Endothelial cell of umbilical vein (primary cell): ENCODE results near the gene AHRR. TPM values are rescaled to one million over a fixed set of nuclear protein-coding genes. Genes with fewer than 3 reads are reported as not detected.

Source experiments
- BruUV-seq: library from RNA; stranded (reverse); fragments of 400-500 nt; replicated peaks from 2 replicates; lab custom pipeline; 2021; lab: Mats Ljungman, UMichigan
- CTCF ChIA-PET: fragments of 300-600, 350-600 bp; sonication (Branson Sonifier 250); formaldehyde crosslinking; loops from one replicate; lab custom pipeline; 2021; ENCODE audit warnings: antibody characterized with exemption, inconsistent platforms; lab: Charles Lee
- POLR2A ChIA-PET: fragments of 300-600, 350-600 bp; sonication (Branson Sonifier 250); formaldehyde crosslinking; loops from one replicate; lab custom pipeline; 2021; ENCODE audit warnings: antibody characterized with exemption, inconsistent platforms; lab: Charles Lee
- DNase-seq: peaks from one replicate; pipeline ENCODE4 v3.0.0-alpha.2; 2011; ENCODE audit warnings: low read depth, low spot score
- FAIRE-seq: peaks from 2 replicates; lab custom pipeline; 2011; peaks lifted over from hg19 to GRCh38; lab: Jason Lieb, UNC
- H2AFZ ChIP-seq: 2 replicates; pipeline ENCODE4 v1.6.0; 2012; ENCODE audit warnings: low read depth, low read length, control low read depth, inconsistent platforms
- H3K27ac ChIP-seq: 2 replicates; pipeline ENCODE4 v1.5.1; 2011; ENCODE audit warnings: low read depth, mild to moderate bottlenecking, control low read depth, low read length, moderate library complexity; ENCODE audit not compliant: insufficient read depth
- H3K27me3 ChIP-seq, 2 experiments: 2 replicates each; pipeline versions ENCODE4 v1.6.0 to v1.6.1; 2011; ENCODE audit warnings: low read length in 2 of 2, mixed read lengths in 1 of 2; ENCODE audit not compliant: control insufficient read depth in 2 of 2, insufficient read depth in 2 of 2
- H3K36me3 ChIP-seq, 2 experiments: 2 replicates in 1 of 2; 3 replicates in 1 of 2; pipeline ENCODE4 v1.5.1; 2011; ENCODE audit warnings: low read length in 2 of 2, mild to moderate bottlenecking in 1 of 2, moderate library complexity in 1 of 2; ENCODE audit not compliant: control insufficient read depth in 2 of 2, insufficient read depth in 2 of 2; ENCODE audit errors: extremely low read depth in 1 of 2
- H3K4me1 ChIP-seq: 3 replicates; pipeline ENCODE4 v1.5.1; 2011; ENCODE audit warnings: mild to moderate bottlenecking, low read length; ENCODE audit not compliant: control insufficient read depth, insufficient read depth; ENCODE audit errors: extremely low read depth
- H3K4me2 ChIP-seq: 2 replicates; pipeline ENCODE4 v1.6.1; 2011; ENCODE audit warnings: low read length, control low read depth, mixed read lengths; ENCODE audit not compliant: insufficient read depth
- H3K4me3 ChIP-seq, 3 experiments: fragments of 200-600 bp in 1 of 3; sonication (generic), shearing (Covaris generic) in 1 of 3; replicated peaks in 1 of 3; 2 replicates each; pipeline ENCODE4 v1.5.1; 2011 to 2016; ENCODE audit warnings: control low read depth in 3 of 3, low read length in 3 of 3, mild to moderate bottlenecking in 2 of 3, inconsistent platforms in 1 of 3, low read depth in 1 of 3, moderate library complexity in 1 of 3; ENCODE audit not compliant: insufficient read depth in 1 of 3
- H3K79me2 ChIP-seq: 2 replicates; pipeline ENCODE4 v1.6.0; 2012; ENCODE audit warnings: low read length, inconsistent platforms; ENCODE audit not compliant: control insufficient read depth, insufficient read depth
- H3K9ac ChIP-seq: replicated peaks from 2 replicates; pipeline ENCODE3; 2011; ENCODE audit warnings: low read length, control low read depth; ENCODE audit not compliant: insufficient read depth; ENCODE audit errors: extremely low read depth
- H3K9me1 ChIP-seq: replicated peaks from 3 replicates; pipeline ENCODE4 v1.6.0; 2011; ENCODE audit warnings: mild to moderate bottlenecking, low read length; ENCODE audit not compliant: control insufficient read depth, insufficient read depth; ENCODE audit errors: extremely low read depth
- H3K9me3 ChIP-seq: replicated peaks from 2 replicates; pipeline ENCODE4 v1.5.1; 2012; ENCODE audit warnings: low read length, inconsistent platforms; ENCODE audit not compliant: control insufficient read depth, insufficient read depth
- H4K20me1 ChIP-seq: replicated peaks from 2 replicates; pipeline ENCODE3; 2011; ENCODE audit warnings: mild to moderate bottlenecking, low read length; ENCODE audit not compliant: control insufficient read depth, insufficient read depth; ENCODE audit errors: extremely low read depth
- EZH2 ChIP-seq: IDR thresholded peaks from 2 replicates; pipeline ENCODE4 v1.6.1; 2012; ENCODE audit warnings: borderline replicate concordance, low read depth, mild to moderate bottlenecking, moderate library complexity, low read length, inconsistent platforms; ENCODE audit not compliant: severe bottlenecking
- FOS ChIP-seq: IDR thresholded peaks from 2 replicates; pipeline ENCODE4 v1.6.1; 2011; ENCODE audit warnings: mild to moderate bottlenecking, low read length, moderate library complexity, borderline replicate concordance; ENCODE audit not compliant: insufficient read depth
- JUN ChIP-seq: IDR thresholded peaks from 2 replicates; pipeline ENCODE4 v1.6.1; 2011; ENCODE audit warnings: borderline replicate concordance, low read depth; ENCODE audit not compliant: insufficient read length, insufficient read depth
- MYC ChIP-seq: IDR thresholded peaks from one replicate; pipeline ENCODE4 v1.6.1; 2011; ENCODE audit warnings: mild to moderate bottlenecking, low read depth, low read length
- POLR2A ChIP-seq: IDR thresholded peaks from 2 replicates; pipeline ENCODE4 v1.6.1; 2012; ENCODE audit warnings: low read depth, mild to moderate bottlenecking, control low read depth, low read length
- dilution Hi-C: fragments of 300-500 bp; cut with MboI; formaldehyde crosslinking; loops from one replicate; pipeline ENCODE4 v1.15.0; 2019; ENCODE audit warnings: low sequenced_read_pairs; ENCODE audit not compliant: extremely low pct_ligation_motif_present
- intact Hi-C: fragments of 100-400 bp; cut with micrococcal nuclease; formaldehyde crosslinking; loops from one replicate; pipeline ENCODE4 v1.10.0; 2022
- polyA plus RNA-seq, 4 experiments: library from polyadenylated mRNA; depleted of rRNA in 3 of 4; stranded (reverse) in 3 of 4; unstranded in 1 of 4; fragments of >200 nt; gene quantifications; 2 replicates each; pipeline versions ENCODE4 v1.2.1 to v1.2.3, GENCODE V29; 2011 to 2012; ENCODE audit warnings: missing spikeins in 1 of 4
- total RNA-seq: library from RNA; stranded (reverse); gene quantifications from 2 replicates; pipeline ENCODE4 v1.2.3, GENCODE V29; 2021
- TF ChIP-seq, protein P1 (sequence below): IDR thresholded peaks from 2 replicates; pipeline ENCODE4 v1.6.1; 2011; ENCODE audit not compliant: insufficient read depth, insufficient read length
- TF ChIP-seq, protein P2 (sequence below), 2 donors: IDR thresholded peaks; 1 replicate in 1 of 2; 2 replicates in 1 of 2; pipeline ENCODE4 v1.5.1; 2011; ENCODE audit warnings: low read length in 2 of 2, mild to moderate bottlenecking in 2 of 2, moderate library complexity in 2 of 2, control low read depth in 1 of 2, inconsistent platforms in 1 of 2, low read depth in 1 of 2; ENCODE audit not compliant: insufficient read depth in 1 of 2; ENCODE audit errors: extremely low read depth in 1 of 2

AHRR gene
- total and polyA plus RNA-seq, 2 donors (not counting 3 experiments of a cell fraction or from before 2014, with no cell fraction given), result 3.1 to 7.3 TPM

GRCh38 chr5:350355-350754, 28.8 kb downstream of the AHRR start:
- Histone ChIP-seq H3K36me3 (no peaks in the 10 kb centered on the region), H3K9me1 (no peaks in the 10 kb centered on the region), H3K9me3 (no peaks in the 10 kb centered on the region), H3K4me3 (no peak overlapping the region), H3K4me2 (no peak overlapping the region), H4K20me1 (no peaks in the 10 kb centered on the region), H3K4me1 (no peaks in the 10 kb centered on the region), H2AFZ (no peak overlapping the region), H3K27me3 (no peaks in the 10 kb centered on the region), H3K9ac (no peak overlapping the region), H3K79me2 (no peaks in the 10 kb centered on the region), H3K27ac (no peak overlapping the region)
- dilution Hi-C loops (no loop called here), intact Hi-C loops (no loop called here)
- no TSS peak for BruUV-seq
- ChIA-PET POLR2A (no interaction called here), CTCF (interaction anchor here (0.7 to 1.3 kb wide), 7 partner anchors 12 to 162 kb away, joined by 3 to 5 read pairs (median 3); no protein-coding TSS in a partner anchor)
- no peak for DNase-seq
- no peak for FAIRE-seq
- TF ChIP-seq EZH2, result no peak
- TF ChIP-seq, protein P1, sequence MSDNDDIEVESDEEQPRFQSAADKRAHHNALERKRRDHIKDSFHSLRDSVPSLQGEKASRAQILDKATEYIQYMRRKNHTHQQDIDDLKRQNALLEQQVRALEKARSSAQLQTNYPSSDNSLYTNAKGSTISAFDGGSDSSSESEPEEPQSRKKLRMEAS, result no peak
- TF ChIP-seq JUN, result no peak
- no peak for TF ChIP-seq FOS
- TF ChIP-seq, protein P2, sequence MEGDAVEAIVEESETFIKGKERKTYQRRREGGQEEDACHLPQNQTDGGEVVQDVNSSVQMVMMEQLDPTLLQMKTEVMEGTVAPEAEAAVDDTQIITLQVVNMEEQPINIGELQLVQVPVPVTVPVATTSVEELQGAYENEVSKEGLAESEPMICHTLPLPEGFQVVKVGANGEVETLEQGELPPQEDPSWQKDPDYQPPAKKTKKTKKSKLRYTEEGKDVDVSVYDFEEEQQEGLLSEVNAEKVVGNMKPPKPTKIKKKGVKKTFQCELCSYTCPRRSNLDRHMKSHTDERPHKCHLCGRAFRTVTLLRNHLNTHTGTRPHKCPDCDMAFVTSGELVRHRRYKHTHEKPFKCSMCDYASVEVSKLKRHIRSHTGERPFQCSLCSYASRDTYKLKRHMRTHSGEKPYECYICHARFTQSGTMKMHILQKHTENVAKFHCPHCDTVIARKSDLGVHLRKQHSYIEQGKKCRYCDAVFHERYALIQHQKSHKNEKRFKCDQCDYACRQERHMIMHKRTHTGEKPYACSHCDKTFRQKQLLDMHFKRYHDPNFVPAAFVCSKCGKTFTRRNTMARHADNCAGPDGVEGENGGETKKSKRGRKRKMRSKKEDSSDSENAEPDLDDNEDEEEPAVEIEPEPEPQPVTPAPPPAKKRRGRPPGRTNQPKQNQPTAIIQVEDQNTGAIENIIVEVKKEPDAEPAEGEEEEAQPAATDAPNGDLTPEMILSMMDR (IDR thresholded peaks at IDR 0.05; ENCODE audit: extremely low read depth in 1 of 2, insufficient read depth in 1 of 2, low read depth in 1 of 2, low read length in 2 of 2), result no peak
- no peak for TF ChIP-seq POLR2A
- TF ChIP-seq MYC, result no peak
